Memory B cell (primary cell): ENCODE results near the gene NPR1.
A peak's percentile ranks its signal among the peaks of the same experiment; 100 is the strongest.
"Not testable (repeated sequence)": the region's sequence is repeated elsewhere in the genome, so short reads cannot be mapped to it uniquely, and the experiment has no call there.

Experiments used
- ATAC-seq: fragments of 150-1000 bp; cut with Tn5 transposase; 2 replicates; pipeline ENCODE4 v1.10.0; 2021; ENCODE audit warnings: low read depth, mild to moderate bottlenecking, moderate library complexity
- DNase-seq, 2 donors: peaks; one replicate each; pipeline ENCODE4 v3.0.0; 2022; ENCODE audit warnings: low spot score in 2 of 2
- H3K27ac Mint-ChIP-seq: one replicate; pipeline ENCODE4 v1.8.0; 2022; ENCODE audit warnings: mild to moderate bottlenecking, moderate library complexity, mixed read lengths
- H3K27me3 Mint-ChIP-seq: one replicate; pipeline ENCODE4 v1.8.0; 2022; ENCODE audit warnings: mixed read lengths
- H3K36me3 Mint-ChIP-seq: one replicate; pipeline ENCODE4 v1.8.0; 2022; ENCODE audit warnings: mild to moderate bottlenecking, mixed read lengths
- H3K4me1 Mint-ChIP-seq: one replicate; pipeline ENCODE4 v1.8.0; 2022; ENCODE audit warnings: mixed read lengths
- H3K4me3 Mint-ChIP-seq: one replicate; pipeline ENCODE4 v1.8.0; 2022; ENCODE audit warnings: mild to moderate bottlenecking, moderate library complexity, mixed read lengths
- H3K9me3 Mint-ChIP-seq: one replicate; pipeline ENCODE4 v1.8.0; 2022; ENCODE audit warnings: mixed read lengths

The NPR1 gene

DNA sequence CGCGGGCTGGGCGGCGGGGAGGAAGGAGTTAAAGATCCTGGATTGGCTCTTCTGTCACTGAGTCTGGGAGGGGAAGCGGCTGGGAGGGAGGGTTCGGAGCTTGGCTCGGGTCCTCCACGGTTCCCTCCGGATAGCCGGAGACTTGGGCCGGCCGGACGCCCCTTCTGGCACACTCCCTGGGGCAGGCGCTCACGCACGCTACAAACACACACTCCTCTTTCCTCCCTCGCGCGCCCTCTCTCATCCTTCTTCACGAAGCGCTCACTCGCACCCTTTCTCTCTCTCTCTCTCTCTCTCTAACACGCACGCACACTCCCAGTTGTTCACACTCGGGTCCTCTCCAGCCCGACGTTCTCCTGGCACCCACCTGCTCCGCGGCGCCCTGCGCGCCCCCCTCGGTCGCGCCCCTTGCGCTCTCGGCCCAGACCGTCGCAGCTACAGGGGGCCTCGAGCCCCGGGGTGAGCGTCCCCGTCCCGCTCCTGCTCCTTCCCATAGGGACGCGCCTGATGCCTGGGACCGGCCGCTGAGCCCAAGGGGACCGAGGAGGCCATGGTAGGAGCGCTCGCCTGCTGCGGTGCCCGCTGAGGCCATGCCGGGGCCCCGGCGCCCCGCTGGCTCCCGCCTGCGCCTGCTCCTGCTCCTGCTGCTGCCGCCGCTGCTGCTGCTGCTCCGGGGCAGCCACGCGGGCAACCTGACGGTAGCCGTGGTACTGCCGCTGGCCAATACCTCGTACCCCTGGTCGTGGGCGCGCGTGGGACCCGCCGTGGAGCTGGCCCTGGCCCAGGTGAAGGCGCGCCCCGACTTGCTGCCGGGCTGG lies at the start of gene NPR1:
Gene NPR1, plus strand, starts transcription at position 170 of the 818 bp plus-strand sequence. Its CDS starts 421 bp downstream, at position 591.
- ATAC-seq: peak; percentile 50
- Mint-ChIP-seq H3K4me1 (peaks cover 22% of the 10 kb centered on the region), H3K27me3 (peaks cover 33% of the 10 kb centered on the region), H3K36me3 (no peaks in the 10 kb centered on the region), H3K9me3 (no peaks in the 10 kb centered on the region), H3K27ac (no peak within 1 kb of the TSS), H3K4me3 (peak within 1 kb of the TSS; percentile 87)
- peak; percentile 15 to 36 for DNase-seq

DNA sequence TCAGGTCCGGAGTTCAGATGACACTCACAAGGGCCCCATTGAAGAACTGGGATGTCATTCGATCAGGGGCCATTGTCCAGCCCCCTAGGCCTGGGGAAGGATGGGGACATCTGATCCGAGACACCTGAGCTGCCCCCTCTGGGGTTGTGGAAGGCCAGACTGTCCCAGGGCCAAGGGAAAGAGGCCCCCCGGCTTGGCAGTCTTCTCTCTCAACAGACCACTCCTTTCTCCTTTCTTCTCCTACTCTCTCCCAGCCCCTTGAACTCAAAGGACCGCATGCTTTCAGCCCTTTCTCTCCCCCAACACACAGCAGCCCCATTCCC lies 49.2 kb upstream of the NPR1 start:
- ATAC-seq (no peak), DNase-seq (no peak)
- Mint-ChIP-seq H3K9me3 (no peaks in the 10 kb centered on the region), H3K36me3 (peaks cover 2% of the 10 kb centered on the region), H3K4me3 (no peak overlapping the region), H3K27me3 (no peaks in the 10 kb centered on the region), H3K4me1 (peaks cover 31% of the 10 kb centered on the region), H3K27ac (peak overlapping the region; percentile 46)

DNA sequence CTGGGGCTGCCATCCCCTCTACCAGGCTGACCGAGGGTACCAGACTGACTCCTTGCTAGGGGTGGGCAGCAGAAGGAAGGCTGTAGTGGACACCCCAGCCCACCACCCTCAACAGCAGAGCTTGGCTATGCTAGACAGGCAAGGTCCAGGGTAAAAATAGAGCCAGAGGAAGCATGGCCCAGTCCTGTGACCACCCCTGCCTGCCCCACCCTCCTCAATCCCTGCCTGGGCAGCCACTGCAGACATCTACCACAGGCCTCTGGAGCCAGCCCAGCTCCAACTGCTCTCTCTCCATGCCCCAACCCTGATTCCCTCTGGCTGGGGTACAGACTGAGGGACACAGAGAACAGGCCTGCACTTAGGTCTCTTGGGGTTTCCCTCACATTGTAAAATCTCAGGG lies 48.5 kb upstream of the NPR1 start:
- ATAC-seq (no peak), DNase-seq (no peak)
- no peaks in the 10 kb centered on the region for H3K9me3 Mint-ChIP-seq
- H3K4me3 Mint-ChIP-seq: no peak overlapping the region
- H3K4me1 Mint-ChIP-seq: peaks cover 32% of the 10 kb centered on the region
- peaks cover 3% of the 10 kb centered on the region for H3K36me3 Mint-ChIP-seq
- H3K27me3 Mint-ChIP-seq: no peaks in the 10 kb centered on the region
- no peak overlapping the region for H3K27ac Mint-ChIP-seq

DNA sequence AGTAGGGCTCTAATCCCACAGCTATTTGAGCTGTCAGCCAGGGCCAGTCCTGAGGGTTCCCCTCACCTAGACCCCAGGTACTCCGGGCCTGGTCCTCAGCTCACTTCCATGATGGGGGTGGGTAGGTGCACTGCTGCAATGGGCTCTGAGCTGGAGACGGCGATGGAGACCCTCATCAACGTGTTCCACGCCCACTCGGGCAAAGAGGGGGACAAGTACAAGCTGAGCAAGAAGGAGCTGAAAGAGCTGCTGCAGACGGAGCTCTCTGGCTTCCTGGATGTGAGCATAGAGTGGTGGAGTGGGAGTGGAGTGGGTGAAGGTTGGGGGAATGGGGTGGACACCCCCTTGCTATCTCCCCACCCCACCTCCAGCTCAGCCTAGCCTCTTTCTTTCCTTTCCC lies 48.1 kb upstream of the NPR1 start:
- Mint-ChIP-seq H3K36me3 (peaks cover 3% of the 10 kb centered on the region), H3K27me3 (no peaks in the 10 kb centered on the region), H3K4me1 (peaks cover 32% of the 10 kb centered on the region), H3K4me3 (no peak overlapping the region), H3K27ac (no peak overlapping the region), H3K9me3 (no peaks in the 10 kb centered on the region)
- DNase-seq (no peak), ATAC-seq (no peak)

DNA sequence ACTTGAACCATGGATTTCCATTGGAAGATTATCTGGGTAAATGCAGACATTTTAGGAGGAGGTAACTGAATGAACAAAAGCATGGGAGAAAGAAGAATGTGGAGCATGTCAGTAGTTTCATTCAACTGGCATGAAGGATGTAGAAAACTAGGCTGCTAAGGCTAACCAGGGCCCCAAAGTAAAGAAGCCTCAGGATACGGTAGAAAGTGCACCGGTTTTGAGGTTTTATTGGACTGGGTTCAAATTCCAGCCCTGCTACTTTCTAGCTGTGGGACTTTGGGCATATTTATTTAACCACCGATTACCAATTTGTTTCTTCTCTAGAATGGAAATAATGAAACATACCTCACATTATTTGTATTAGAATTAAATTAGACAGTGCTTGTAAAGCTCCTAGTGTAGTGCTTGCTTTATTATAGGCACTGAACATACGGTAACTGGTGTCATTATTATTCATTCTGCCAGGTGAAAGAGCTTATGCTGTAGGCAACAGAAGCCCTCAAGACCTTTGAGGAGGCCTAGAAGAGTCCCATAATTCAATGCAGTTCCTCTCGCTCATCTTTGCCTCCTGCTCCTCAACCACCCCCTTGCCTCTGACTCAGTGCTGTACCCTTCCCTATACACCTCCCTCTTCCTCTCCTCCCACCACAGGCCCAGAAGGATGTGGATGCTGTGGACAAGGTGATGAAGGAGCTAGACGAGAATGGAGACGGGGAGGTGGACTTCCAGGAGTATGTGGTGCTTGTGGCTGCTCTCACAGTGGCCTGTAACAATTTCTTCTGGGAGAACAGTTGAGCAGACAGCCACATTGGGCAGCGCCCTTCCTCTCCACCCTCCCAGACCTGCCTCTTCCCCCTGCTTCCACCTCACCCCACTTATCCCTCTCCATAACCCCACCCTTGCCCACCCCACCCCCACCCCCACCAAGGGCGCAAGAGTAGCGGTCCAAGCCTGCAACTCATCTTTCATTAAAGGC lies 47.2 kb upstream of the NPR1 start:
- Mint-ChIP-seq H3K9me3 (no peaks in the 10 kb centered on the region), H3K36me3 (peaks cover 3% of the 10 kb centered on the region), H3K27me3 (no peaks in the 10 kb centered on the region), H3K4me1 (peaks cover 29% of the 10 kb centered on the region), H3K27ac (peak overlapping the region; percentile 65), H3K4me3 (no peak overlapping the region)
- ATAC-seq (no peak), DNase-seq (no peak)

DNA sequence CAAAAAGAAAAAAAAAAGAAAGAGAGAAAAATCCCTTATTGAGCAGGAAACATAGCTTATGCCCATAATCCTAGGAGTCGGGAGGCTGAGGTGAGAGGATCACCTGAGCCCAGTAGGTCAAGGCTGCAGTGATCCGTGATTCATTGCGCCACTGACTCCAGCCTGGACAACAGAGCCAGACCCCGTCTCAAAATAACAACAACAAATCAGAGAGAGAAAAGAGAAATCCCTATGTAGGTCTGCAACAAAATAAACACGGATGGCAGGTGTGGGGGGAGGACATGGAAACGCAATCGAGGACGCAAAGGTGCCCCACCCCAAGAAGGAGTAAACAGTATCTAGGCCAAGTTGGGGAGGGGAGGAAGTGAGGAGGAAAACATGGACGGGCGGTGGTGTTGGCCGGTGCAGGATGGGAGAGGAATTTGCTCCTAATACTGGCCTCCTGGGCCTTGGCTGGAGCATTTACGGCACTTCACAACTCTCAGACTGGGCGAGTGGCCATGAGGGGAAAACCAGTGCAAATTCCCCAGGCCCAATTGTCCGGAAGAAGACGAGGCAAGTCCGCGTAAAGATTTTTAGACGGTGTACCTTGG lies 45.2 kb upstream of the NPR1 start:
- DNase-seq: no peak
- Mint-ChIP-seq H3K9me3 (no peaks in the 10 kb centered on the region), H3K4me3 (peak overlapping the region; percentile 100), H3K27ac (peak overlapping the region; percentile 99), H3K27me3 (no peaks in the 10 kb centered on the region), H3K4me1 (peaks cover 29% of the 10 kb centered on the region), H3K36me3 (peaks cover 13% of the 10 kb centered on the region)
- ATAC-seq: no peak

DNA sequence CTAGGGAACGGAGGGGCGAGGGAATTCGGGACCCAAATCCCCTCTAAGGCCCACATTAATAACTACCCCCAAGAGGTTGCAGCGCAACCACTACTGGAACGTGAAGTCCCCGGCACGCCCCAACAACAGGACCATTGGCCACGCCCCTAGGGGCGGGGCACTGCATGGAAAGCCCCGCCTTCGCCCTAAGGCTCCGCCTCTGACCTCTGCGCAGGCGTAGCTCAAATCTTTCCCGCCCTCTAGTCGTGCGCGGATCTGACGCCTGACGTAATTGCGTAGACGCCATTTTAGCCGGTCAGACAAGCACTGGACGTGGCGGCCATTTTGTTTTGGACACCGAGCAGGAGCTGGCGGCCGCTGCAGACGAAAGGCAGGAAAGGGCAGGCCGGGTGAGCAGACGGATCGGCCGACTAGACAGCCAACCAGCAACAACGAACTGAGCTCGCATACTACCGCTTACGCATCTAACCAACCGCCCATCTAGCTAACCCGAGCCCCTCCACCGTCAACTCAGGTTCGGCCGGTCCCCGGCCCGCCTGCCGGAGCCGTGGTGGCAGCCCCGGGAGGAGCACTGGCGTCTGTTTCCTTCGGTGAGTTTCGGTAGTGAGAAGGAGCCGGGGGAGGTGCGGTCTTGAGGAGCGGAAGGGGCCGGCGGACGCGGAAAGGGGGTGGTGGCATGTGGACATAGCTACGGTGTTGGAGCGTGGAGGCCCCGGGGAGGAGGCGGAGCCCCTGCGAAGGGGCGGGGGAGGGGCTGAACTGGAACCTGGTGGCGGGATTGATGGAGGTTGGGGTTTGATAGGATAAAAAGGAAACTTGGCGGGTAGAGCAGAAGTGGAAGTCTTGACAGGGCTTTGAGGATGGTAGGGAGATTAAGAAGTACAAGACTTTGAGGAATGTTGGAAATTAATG lies 44.5 kb upstream of the NPR1 start, which contains the start of gene CHTOP:
Gene CHTOP, plus strand, starts transcription at position 313 of the 912 bp plus-strand sequence. CDS start 2,523 bp downstream, outside the sequence.
- H3K36me3 Mint-ChIP-seq: peaks cover 16% of the 10 kb centered on the region

DNA sequence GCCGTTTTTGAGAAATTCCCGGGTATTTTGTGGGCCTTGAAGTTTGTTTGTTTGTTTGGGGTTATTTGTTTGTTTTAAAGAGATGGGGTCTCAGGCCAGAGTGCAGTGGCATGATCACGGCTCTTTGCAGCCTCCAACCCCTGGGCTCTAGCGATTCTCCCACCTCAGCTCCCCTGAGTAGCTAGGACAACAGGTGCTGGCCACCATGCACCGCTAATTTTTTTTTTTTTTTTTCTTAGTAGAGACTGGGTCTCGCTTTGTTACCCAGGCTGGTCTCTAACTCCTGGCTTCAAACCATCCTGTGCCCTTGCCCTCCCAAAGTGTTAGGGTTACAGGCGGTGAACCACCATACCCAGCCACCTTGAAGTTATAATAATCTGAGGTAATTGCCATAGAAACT lies 42.6 kb upstream of the NPR1 start:
- Mint-ChIP-seq H3K36me3 (peaks cover 16% of the 10 kb centered on the region), H3K9me3 (no peaks in the 10 kb centered on the region), H3K27ac (no peak overlapping the region), H3K4me1 (peaks cover 19% of the 10 kb centered on the region), H3K27me3 (no peaks in the 10 kb centered on the region), H3K4me3 (peak overlapping the region; percentile 63)
- ATAC-seq (no peak), DNase-seq (no peak)

More for the DNA sequence above, 44.5 kb upstream of the NPR1 start, which contains the start of gene CHTOP:
- peak; percentile 98 to 99 for DNase-seq
- H3K27ac Mint-ChIP-seq: peak within 1 kb of the TSS; percentile 99
- H3K4me1 Mint-ChIP-seq: peaks cover 23% of the 10 kb centered on the region
- peak within 1 kb of the TSS; percentile 100 for H3K4me3 Mint-ChIP-seq
- no peaks in the 10 kb centered on the region for H3K9me3 Mint-ChIP-seq
- peak; percentile 85 for ATAC-seq
- H3K27me3 Mint-ChIP-seq: no peaks in the 10 kb centered on the region

DNA sequence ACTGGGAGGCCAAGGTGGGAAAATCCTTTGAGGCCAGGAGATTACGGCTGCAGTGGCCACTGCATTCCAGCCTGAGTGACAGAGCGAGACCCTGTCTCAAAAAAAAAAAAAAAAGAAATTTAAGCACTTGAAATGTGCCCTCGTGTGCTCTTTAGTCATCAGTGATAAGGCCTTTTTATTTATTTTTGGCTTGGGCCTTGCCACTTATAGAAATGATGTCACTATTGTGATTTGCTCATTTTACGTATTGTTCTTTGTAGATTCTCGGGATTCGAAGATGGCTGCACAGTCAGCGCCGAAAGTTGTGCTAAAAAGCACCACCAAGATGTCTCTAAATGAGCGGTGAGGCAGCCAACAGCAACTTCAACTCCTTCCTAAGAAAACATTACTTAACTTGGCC lies 42.2 kb upstream of the NPR1 start:
- DNase-seq: no peak
- Mint-ChIP-seq H3K9me3 (no peaks in the 10 kb centered on the region), H3K4me3 (no peak overlapping the region), H3K27ac (no peak overlapping the region), H3K27me3 (no peaks in the 10 kb centered on the region), H3K4me1 (peaks cover 20% of the 10 kb centered on the region), H3K36me3 (peaks cover 16% of the 10 kb centered on the region)
- ATAC-seq: no peak

DNA sequence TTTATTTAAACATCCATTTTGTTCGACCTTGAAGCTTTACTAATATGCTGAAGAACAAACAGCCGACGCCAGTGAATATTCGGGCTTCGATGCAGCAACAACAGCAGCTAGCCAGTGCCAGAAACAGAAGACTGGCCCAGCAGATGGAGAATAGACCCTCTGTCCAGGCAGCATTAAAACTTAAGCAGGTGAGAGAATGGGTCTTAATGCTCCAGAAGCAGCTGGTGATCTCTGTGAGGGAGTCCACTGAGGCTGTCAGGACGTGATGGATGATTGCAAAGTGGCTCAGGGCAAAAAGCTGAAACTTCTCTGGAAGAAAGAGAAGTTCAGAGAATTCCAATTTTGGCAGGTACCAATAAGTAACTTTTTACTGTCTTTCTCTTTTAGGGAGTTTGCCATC lies 40.2 kb upstream of the NPR1 start:
- no peaks in the 10 kb centered on the region for H3K9me3 Mint-ChIP-seq
- H3K4me1 Mint-ChIP-seq: peaks cover 20% of the 10 kb centered on the region
- no peak for DNase-seq
- peaks cover 22% of the 10 kb centered on the region for H3K36me3 Mint-ChIP-seq
- no peaks in the 10 kb centered on the region for H3K27me3 Mint-ChIP-seq
- no peak overlapping the region for H3K27ac Mint-ChIP-seq
- ATAC-seq: no peak
- no peak overlapping the region for H3K4me3 Mint-ChIP-seq

DNA sequence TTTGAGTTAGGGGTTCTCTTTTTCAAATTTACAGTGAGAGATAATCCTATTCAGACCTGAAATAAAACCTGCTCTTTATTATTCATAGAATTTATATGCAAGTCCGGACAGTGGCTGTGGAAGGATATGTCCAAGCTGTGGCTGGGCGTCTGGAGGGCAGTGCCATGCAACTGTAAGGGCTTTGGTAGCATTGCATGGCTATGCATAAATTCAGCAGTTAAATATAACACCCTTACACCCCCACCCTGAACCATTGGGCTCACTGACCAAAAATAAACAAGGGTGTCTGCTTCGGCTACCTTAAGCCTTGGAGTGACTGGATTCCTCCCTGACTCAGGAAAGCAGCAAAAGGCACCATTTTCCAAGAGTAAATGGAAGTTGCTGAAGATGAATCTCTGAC lies 39.2 kb upstream of the NPR1 start:
- ATAC-seq (no peak), DNase-seq (no peak)
- H3K36me3 Mint-ChIP-seq: peaks cover 29% of the 10 kb centered on the region
- peaks cover 20% of the 10 kb centered on the region for H3K4me1 Mint-ChIP-seq
- no peak overlapping the region for H3K27ac Mint-ChIP-seq
- no peaks in the 10 kb centered on the region for H3K9me3 Mint-ChIP-seq
- H3K27me3 Mint-ChIP-seq: no peaks in the 10 kb centered on the region
- no peak overlapping the region for H3K4me3 Mint-ChIP-seq

DNA sequence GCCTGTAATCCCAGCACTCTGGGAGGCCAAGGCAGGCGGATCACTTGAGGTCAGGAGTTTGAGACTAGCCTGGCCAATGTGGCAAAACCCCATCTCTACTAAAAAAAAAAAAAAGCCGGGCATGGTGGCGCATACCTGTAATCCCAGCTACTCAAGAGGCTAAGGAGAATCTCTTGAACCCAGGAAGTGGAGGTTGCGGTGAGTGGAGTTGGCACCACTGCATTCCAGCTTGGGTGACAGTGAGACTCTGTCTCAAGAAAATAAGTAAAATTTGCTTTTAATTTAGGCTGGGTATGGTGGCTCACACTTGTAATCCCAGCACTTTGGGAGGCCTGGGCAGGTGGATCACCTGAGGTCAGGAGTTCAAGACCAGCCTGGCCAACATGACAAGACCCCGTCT lies 38.3 kb upstream of the NPR1 start:
- not testable (repeated sequence) for H3K27me3 Mint-ChIP-seq, H3K4me3 Mint-ChIP-seq, H3K27ac Mint-ChIP-seq, DNase-seq, ATAC-seq, H3K9me3 Mint-ChIP-seq
- Mint-ChIP-seq H3K36me3 (peaks cover 32% of the 10 kb centered on the region), H3K4me1 (peaks cover 20% of the 10 kb centered on the region)

DNA sequence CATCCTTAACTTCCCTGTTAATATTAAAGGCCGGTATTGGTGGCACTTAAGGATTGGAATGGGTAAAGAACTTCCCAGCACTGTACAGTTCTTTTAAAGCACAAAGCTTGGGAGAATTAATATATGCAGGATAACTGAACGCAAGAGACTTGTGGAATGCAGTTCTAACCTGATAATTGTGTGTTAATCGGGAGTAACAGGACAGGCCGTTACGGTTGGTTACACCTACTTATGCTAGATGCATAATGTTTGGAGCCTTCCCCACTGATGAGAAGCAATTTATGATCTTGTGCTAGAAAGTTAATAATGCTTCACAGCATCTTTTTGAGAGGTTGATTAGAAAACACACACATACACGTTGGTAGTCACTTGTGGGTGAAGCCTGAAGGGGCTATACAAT lies 37.6 kb upstream of the NPR1 start:
- DNase-seq: no peak
- peak overlapping the region; percentile 10 for H3K27ac Mint-ChIP-seq
- no peak overlapping the region for H3K4me3 Mint-ChIP-seq
- H3K36me3 Mint-ChIP-seq: peaks cover 38% of the 10 kb centered on the region
- H3K27me3 Mint-ChIP-seq: no peaks in the 10 kb centered on the region
- no peaks in the 10 kb centered on the region for H3K9me3 Mint-ChIP-seq
- peaks cover 24% of the 10 kb centered on the region for H3K4me1 Mint-ChIP-seq
- ATAC-seq: no peak
